ENCODE measurements around the gene PDXK.
A peak's percentile ranks its signal among the peaks of the same experiment; 100 is the strongest.

Gene PDXK

GRCh38 chr21:43775190-43775589, 56.3 kb downstream of the PDXK start:
- no peaks in the 10 kb centered on the region for H3K9me3 ChIP-seq (ENCODE audit: insufficient read depth, low read depth, low read length)
- H4K8ac ChIP-seq (ENCODE audit: low read depth, low read length) = no peak overlapping the region
- H3K27ac ChIP-seq (ENCODE audit: low read depth, low read length) = no peak overlapping the region
- H3K79me1 ChIP-seq (ENCODE audit: low read length) = peaks cover 7% of the 10 kb centered on the region
- H3K27me3 ChIP-seq (ENCODE audit: insufficient read depth, low read length) = no peaks in the 10 kb centered on the region
- H4K12ac ChIP-seq (ENCODE audit: low read depth, low read length) = no peak overlapping the region
- H3K14ac ChIP-seq (ENCODE audit: low read length) = no peak overlapping the region
- H4K91ac ChIP-seq (ENCODE audit: low read depth, low read length) = no peak overlapping the region
- peaks cover 6% of the 10 kb centered on the region for H3K79me2 ChIP-seq (ENCODE audit: control insufficient read depth, insufficient read depth, low read length, poor library complexity)
- no peak overlapping the region for H2AFZ ChIP-seq (ENCODE audit: insufficient read depth, low read length, poor library complexity)
- H3K23ac ChIP-seq (ENCODE audit: low read length) = no peak overlapping the region
- peak overlapping the region; percentile 24 for H2AK5ac ChIP-seq (ENCODE audit: low read length)
- peak overlapping the region; percentile 49 for H3K18ac ChIP-seq (ENCODE audit: low read length)
- peak overlapping the region; percentile 93 for H3K4ac ChIP-seq (ENCODE audit: low read depth, low read length)
- H3K9ac ChIP-seq (ENCODE audit: low read length) = no peak overlapping the region
- no CpG with 5 or more reads among the region's 12 CpGs for WGBS (ENCODE audit: extremely low coverage, insufficient coverage, insufficient read length)
- peak overlapping the region; percentile 74 for H3K4me2 ChIP-seq (ENCODE audit: low read length)
- no peak overlapping the region for H2BK5ac ChIP-seq (ENCODE audit: low read depth, low read length, poor library complexity)
- H3K4me3 ChIP-seq (ENCODE audit: low read depth, low read length) = no peak overlapping the region
- no peak for DNase-seq
- no peak overlapping the region for H2BK12ac ChIP-seq (ENCODE audit: low read length)
- H3K36me3 ChIP-seq (ENCODE audit: control insufficient read depth in 1 of 2, insufficient read depth in 2 of 2, low read length in 2 of 2) = peaks cover 17 to 19% of the 10 kb centered on the region in 2 experiments
- no peak overlapping the region for H2BK120ac ChIP-seq (ENCODE audit: insufficient read depth, low read length, poor library complexity)
- H3K4me1 ChIP-seq (ENCODE audit: control insufficient read depth in 1 of 2, insufficient read depth in 2 of 2, low read length in 2 of 2) = peaks cover 3% of the 10 kb centered on the region in 2 experiments

- Histone ChIP-seq H3K9ac (ENCODE audit: low read length) (peak within 1 kb of the TSS; percentile 67), H3K14ac (ENCODE audit: low read length) (peak within 1 kb of the TSS; percentile 52), H3K36me3 (ENCODE audit: control insufficient read depth in 1 of 2, insufficient read depth in 2 of 2, low read length in 2 of 2) (peaks cover 17 to 19% of the 10 kb centered on the region in 2 experiments), H3K4me3 (ENCODE audit: low read depth, low read length) (peak within 1 kb of the TSS; percentile 95), H3K23ac (ENCODE audit: low read length) (no peak within 1 kb of the TSS), H2AK5ac (ENCODE audit: low read length) (peak within 1 kb of the TSS; percentile 24), H3K4me1 (ENCODE audit: control insufficient read depth in 1 of 2, insufficient read depth in 2 of 2, low read length in 2 of 2) (peaks cover 3% of the 10 kb centered on the region in 2 experiments), H4K12ac (ENCODE audit: low read depth, low read length) (peak within 1 kb of the TSS; percentile 54), H3K9me3 (ENCODE audit: insufficient read depth, low read depth, low read length) (no peaks in the 10 kb centered on the region), H2BK12ac (ENCODE audit: low read length) (no peak within 1 kb of the TSS), H3K27me3 (ENCODE audit: insufficient read depth, low read length) (no peaks in the 10 kb centered on the region), H3K4me2 (ENCODE audit: low read length) (peak within 1 kb of the TSS; percentile 79), H3K79me2 (ENCODE audit: control insufficient read depth, insufficient read depth, low read length, poor library complexity) (peaks cover 6% of the 10 kb centered on the region), H2BK120ac (ENCODE audit: insufficient read depth, low read length, poor library complexity) (peak within 1 kb of the TSS; percentile 50), H3K27ac (ENCODE audit: low read depth, low read length) (peak within 1 kb of the TSS; percentile 35), H3K79me1 (ENCODE audit: low read length) (peaks cover 7% of the 10 kb centered on the region), H3K18ac (ENCODE audit: low read length) (peak within 1 kb of the TSS; percentile 70), H2AFZ (ENCODE audit: insufficient read depth, low read length, poor library complexity) (peak within 1 kb of the TSS; percentile 53), H3K4ac (ENCODE audit: low read depth, low read length) (peak within 1 kb of the TSS; percentile 93), H2BK5ac (ENCODE audit: low read depth, low read length, poor library complexity) (peak within 1 kb of the TSS; percentile 44), H4K8ac (ENCODE audit: low read depth, low read length) (peak within 1 kb of the TSS; percentile 73), H4K91ac (ENCODE audit: low read depth, low read length) (peak within 1 kb of the TSS; percentile 70)
- DNase-seq = peak; percentile 56 to 80
- WGBS (ENCODE audit: extremely low coverage, insufficient coverage, insufficient read length) = no CpG with 5 or more reads among the region's 71 CpGs
Observed at GRCh38 chr21:43775795-43776430, 57.0 kb downstream of the PDXK start, which contains the start of gene CSTB. TSS of gene CSTB (minus strand) at chr21:43776308. CDS start at chr21:43776269, 39 bp downstream.

- H2BK12ac ChIP-seq (ENCODE audit: low read length) = no peak overlapping the region
- peaks cover 6% of the 10 kb centered on the region for H3K79me2 ChIP-seq (ENCODE audit: control insufficient read depth, insufficient read depth, low read length, poor library complexity)
- no peak overlapping the region for H3K14ac ChIP-seq (ENCODE audit: low read length)
- no peak overlapping the region for H3K4me3 ChIP-seq (ENCODE audit: low read depth, low read length)
- H3K4ac ChIP-seq (ENCODE audit: low read depth, low read length) = no peak overlapping the region
- H2AK5ac ChIP-seq (ENCODE audit: low read length) = no peak overlapping the region
- WGBS (ENCODE audit: extremely low coverage, insufficient coverage, insufficient read length) = no CpG with 5 or more reads among the region's 5 CpGs
- H3K27me3 ChIP-seq (ENCODE audit: insufficient read depth, low read length) = no peaks in the 10 kb centered on the region
- peaks cover 15 to 17% of the 10 kb centered on the region in 2 experiments for H3K36me3 ChIP-seq (ENCODE audit: control insufficient read depth in 1 of 2, insufficient read depth in 2 of 2, low read length in 2 of 2)
- DNase-seq = no peak
- H3K9me3 ChIP-seq (ENCODE audit: insufficient read depth, low read depth, low read length) = no peaks in the 10 kb centered on the region
- H3K79me1 ChIP-seq (ENCODE audit: low read length) = peaks cover 7% of the 10 kb centered on the region
- no peak overlapping the region for H3K4me2 ChIP-seq (ENCODE audit: low read length)
- H3K4me1 ChIP-seq (ENCODE audit: control insufficient read depth in 1 of 2, insufficient read depth in 2 of 2, low read length in 2 of 2) = peaks cover 3% of the 10 kb centered on the region in 2 experiments
- H2BK5ac ChIP-seq (ENCODE audit: low read depth, low read length, poor library complexity) = no peak overlapping the region
- no peak overlapping the region for H4K12ac ChIP-seq (ENCODE audit: low read depth, low read length)
- no peak overlapping the region for H2BK120ac ChIP-seq (ENCODE audit: insufficient read depth, low read length, poor library complexity)
- no peak overlapping the region for H4K8ac ChIP-seq (ENCODE audit: low read depth, low read length)
- H3K18ac ChIP-seq (ENCODE audit: low read length) = no peak overlapping the region
- no peak overlapping the region for H3K23ac ChIP-seq (ENCODE audit: low read length)
- H3K9ac ChIP-seq (ENCODE audit: low read length) = no peak overlapping the region
- no peak overlapping the region for H4K91ac ChIP-seq (ENCODE audit: low read depth, low read length)
- no peak overlapping the region for H3K27ac ChIP-seq (ENCODE audit: low read depth, low read length)
- no peak overlapping the region for H2AFZ ChIP-seq (ENCODE audit: insufficient read depth, low read length, poor library complexity)
Observed at GRCh38 chr21:43777953-43778352, 59.0 kb downstream of the PDXK start.

GRCh38 chr21:43778469-43779335, 59.8 kb downstream of the PDXK start:
- H3K79me2 ChIP-seq (ENCODE audit: control insufficient read depth, insufficient read depth, low read length, poor library complexity) = peaks cover 6% of the 10 kb centered on the region
- H3K23ac ChIP-seq (ENCODE audit: low read length) = no peak overlapping the region
- H3K27me3 ChIP-seq (ENCODE audit: insufficient read depth, low read length) = no peaks in the 10 kb centered on the region
- H3K4me2 ChIP-seq (ENCODE audit: low read length) = no peak overlapping the region
- no peak overlapping the region for H3K14ac ChIP-seq (ENCODE audit: low read length)
- no peak overlapping the region for H2BK5ac ChIP-seq (ENCODE audit: low read depth, low read length, poor library complexity)
- no peak overlapping the region for H3K18ac ChIP-seq (ENCODE audit: low read length)
- H3K9ac ChIP-seq (ENCODE audit: low read length) = no peak overlapping the region
- H3K9me3 ChIP-seq (ENCODE audit: insufficient read depth, low read depth, low read length) = no peaks in the 10 kb centered on the region
- peaks cover 7% of the 10 kb centered on the region for H3K79me1 ChIP-seq (ENCODE audit: low read length)
- no CpG with 5 or more reads among the region's 20 CpGs for WGBS (ENCODE audit: extremely low coverage, insufficient coverage, insufficient read length)
- H2BK12ac ChIP-seq (ENCODE audit: low read length) = no peak overlapping the region
- H2AK5ac ChIP-seq (ENCODE audit: low read length) = no peak overlapping the region
- no peak overlapping the region for H3K4me3 ChIP-seq (ENCODE audit: low read depth, low read length)
- H4K12ac ChIP-seq (ENCODE audit: low read depth, low read length) = no peak overlapping the region
- no peak overlapping the region for H4K8ac ChIP-seq (ENCODE audit: low read depth, low read length)
- no peak overlapping the region for H4K91ac ChIP-seq (ENCODE audit: low read depth, low read length)
- no peak overlapping the region for H3K27ac ChIP-seq (ENCODE audit: low read depth, low read length)
- DNase-seq = peak in 1 of 2 donors; percentile 50
- peaks cover 3% of the 10 kb centered on the region in 2 experiments for H3K4me1 ChIP-seq (ENCODE audit: control insufficient read depth in 1 of 2, insufficient read depth in 2 of 2, low read length in 2 of 2)
- peaks cover 8 to 10% of the 10 kb centered on the region in 2 experiments for H3K36me3 ChIP-seq (ENCODE audit: control insufficient read depth in 1 of 2, insufficient read depth in 2 of 2, low read length in 2 of 2)
- no peak overlapping the region for H2AFZ ChIP-seq (ENCODE audit: insufficient read depth, low read length, poor library complexity)
- H3K4ac ChIP-seq (ENCODE audit: low read depth, low read length) = no peak overlapping the region
- no peak overlapping the region for H2BK120ac ChIP-seq (ENCODE audit: insufficient read depth, low read length, poor library complexity)
